Ishikawa (cell line): ENCODE data around the gene MAML2.
A peak's percentile ranks its signal among the peaks of the same experiment; 100 is the strongest.

Experiments
- CEBPB ChIP-seq: IDR thresholded peaks from 2 replicates; pipeline ENCODE4 v1.6.1; 2012
- EGR1 ChIP-seq: IDR thresholded peaks from 2 replicates; pipeline ENCODE4 v1.6.1; 2012
- EP300 ChIP-seq: IDR thresholded peaks from 2 replicates; pipeline ENCODE4 v1.6.1; 2012; ENCODE audit warnings: borderline replicate concordance
- RAD21 ChIP-seq: IDR thresholded peaks from 2 replicates; pipeline ENCODE4 v1.6.1; 2012; ENCODE audit warnings: low read depth
- TAF1 ChIP-seq: IDR thresholded peaks from 2 replicates; pipeline ENCODE4 v1.6.1; 2012; ENCODE audit warnings: low read depth, mild to moderate bottlenecking
- TCF12 ChIP-seq: IDR thresholded peaks from 2 replicates; pipeline ENCODE4 v1.6.1; 2012; ENCODE audit warnings: low read depth
- YY1 ChIP-seq: IDR thresholded peaks from 2 replicates; pipeline ENCODE4 v1.6.1; 2012; ENCODE audit warnings: low read depth
- TF ChIP-seq, protein P1 (sequence below): IDR thresholded peaks from 2 replicates; pipeline ENCODE4 v1.6.1; 2012; ENCODE audit warnings: low read depth, mild to moderate bottlenecking
- TF ChIP-seq, protein P2 (sequence below): IDR thresholded peaks from 2 replicates; pipeline ENCODE4 v1.6.1; 2012

DNA sequence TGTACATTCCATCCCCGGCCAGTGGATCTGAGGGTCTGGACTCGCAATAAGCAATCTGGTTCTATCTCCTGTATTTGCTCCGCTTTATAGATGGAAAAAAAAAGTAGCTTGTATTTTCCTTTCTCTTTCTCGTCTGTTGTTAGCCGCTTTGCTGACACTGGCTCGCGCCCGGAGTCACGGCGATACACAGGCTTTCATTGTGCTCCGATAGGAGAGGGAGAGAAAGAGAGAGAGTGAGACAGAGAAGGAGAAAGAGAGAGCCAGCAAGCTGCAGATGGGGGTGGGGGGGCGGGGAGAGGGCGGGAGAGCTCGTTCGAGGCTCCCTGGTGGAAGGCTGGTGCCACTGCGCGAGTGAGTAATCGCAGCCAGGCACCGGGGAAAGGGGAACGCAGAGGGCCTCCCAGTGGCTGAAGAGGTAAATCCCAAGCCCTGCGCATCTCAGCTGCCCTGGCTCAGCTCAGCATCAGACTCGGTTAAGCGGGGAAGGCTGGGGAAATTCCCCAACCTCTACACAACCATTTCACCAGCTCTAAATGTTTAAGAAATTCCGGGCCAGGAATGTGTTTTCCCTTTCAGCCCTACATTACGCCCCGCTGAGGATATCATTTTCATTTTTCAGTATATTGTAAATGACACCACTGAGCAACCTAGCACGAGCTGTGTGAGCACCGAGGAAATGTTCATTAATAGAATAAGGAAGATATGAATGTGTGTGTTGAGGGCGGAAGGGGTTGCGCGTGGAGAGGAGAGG is at the start of gene MAML2:
- TF ChIP-seq, protein P1, sequence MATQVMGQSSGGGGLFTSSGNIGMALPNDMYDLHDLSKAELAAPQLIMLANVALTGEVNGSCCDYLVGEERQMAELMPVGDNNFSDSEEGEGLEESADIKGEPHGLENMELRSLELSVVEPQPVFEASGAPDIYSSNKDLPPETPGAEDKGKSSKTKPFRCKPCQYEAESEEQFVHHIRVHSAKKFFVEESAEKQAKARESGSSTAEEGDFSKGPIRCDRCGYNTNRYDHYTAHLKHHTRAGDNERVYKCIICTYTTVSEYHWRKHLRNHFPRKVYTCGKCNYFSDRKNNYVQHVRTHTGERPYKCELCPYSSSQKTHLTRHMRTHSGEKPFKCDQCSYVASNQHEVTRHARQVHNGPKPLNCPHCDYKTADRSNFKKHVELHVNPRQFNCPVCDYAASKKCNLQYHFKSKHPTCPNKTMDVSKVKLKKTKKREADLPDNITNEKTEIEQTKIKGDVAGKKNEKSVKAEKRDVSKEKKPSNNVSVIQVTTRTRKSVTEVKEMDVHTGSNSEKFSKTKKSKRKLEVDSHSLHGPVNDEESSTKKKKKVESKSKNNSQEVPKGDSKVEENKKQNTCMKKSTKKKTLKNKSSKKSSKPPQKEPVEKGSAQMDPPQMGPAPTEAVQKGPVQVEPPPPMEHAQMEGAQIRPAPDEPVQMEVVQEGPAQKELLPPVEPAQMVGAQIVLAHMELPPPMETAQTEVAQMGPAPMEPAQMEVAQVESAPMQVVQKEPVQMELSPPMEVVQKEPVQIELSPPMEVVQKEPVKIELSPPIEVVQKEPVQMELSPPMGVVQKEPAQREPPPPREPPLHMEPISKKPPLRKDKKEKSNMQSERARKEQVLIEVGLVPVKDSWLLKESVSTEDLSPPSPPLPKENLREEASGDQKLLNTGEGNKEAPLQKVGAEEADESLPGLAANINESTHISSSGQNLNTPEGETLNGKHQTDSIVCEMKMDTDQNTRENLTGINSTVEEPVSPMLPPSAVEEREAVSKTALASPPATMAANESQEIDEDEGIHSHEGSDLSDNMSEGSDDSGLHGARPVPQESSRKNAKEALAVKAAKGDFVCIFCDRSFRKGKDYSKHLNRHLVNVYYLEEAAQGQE, result no peak
- TF ChIP-seq YY1, result no peak
- no peak for TF ChIP-seq EP300
- TF ChIP-seq CEBPB, result no peak
- peak; percentile 92 for TF ChIP-seq RAD21
- 0 out of 2 replicates have a peak, but pooled peaks have one; percentile 26 for TF ChIP-seq TAF1
- no peak for TF ChIP-seq EGR1
- no peak for TF ChIP-seq TCF12
- TF ChIP-seq, protein P2, sequence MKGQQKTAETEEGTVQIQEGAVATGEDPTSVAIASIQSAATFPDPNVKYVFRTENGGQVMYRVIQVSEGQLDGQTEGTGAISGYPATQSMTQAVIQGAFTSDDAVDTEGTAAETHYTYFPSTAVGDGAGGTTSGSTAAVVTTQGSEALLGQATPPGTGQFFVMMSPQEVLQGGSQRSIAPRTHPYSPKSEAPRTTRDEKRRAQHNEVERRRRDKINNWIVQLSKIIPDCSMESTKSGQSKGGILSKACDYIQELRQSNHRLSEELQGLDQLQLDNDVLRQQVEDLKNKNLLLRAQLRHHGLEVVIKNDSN, result no peak
